Neural cell (in vitro differentiated cells): ENCODE results near the gene QSOX2.

Experiments used
- EP300 ChIP-seq: fragments of 450-650 bp; conservative IDR thresholded peaks from 2 replicates; pipeline ENCODE4 v1.6.1; 2014; ENCODE audit warnings: antibody characterized with exemption, mild to moderate bottlenecking, moderate library complexity; ENCODE audit not compliant: poor library complexity, severe bottlenecking
- EZH2 ChIP-seq: fragments of 200-600, 300-800 bp; shearing (Covaris generic), sonication (generic); IDR thresholded peaks from 2 replicates; pipeline ENCODE4 v1.6.1; 2014; ENCODE audit warnings: antibody characterized with exemption, low read length, borderline replicate concordance, mild to moderate bottlenecking; ENCODE audit not compliant: insufficient read depth, poor library complexity, severe bottlenecking
- TF ChIP-seq, protein P1 (sequence below): fragments of 450-650 bp; IDR thresholded peaks from 2 replicates; pipeline ENCODE4 v1.5.1; 2014; ENCODE audit warnings: antibody characterized with exemption, mild to moderate bottlenecking, moderate library complexity; ENCODE audit not compliant: poor library complexity, severe bottlenecking

GRCh38 chr9:136220017-136220729 is 25.4 kb downstream of the QSOX2 start:
- TF ChIP-seq, protein P1, sequence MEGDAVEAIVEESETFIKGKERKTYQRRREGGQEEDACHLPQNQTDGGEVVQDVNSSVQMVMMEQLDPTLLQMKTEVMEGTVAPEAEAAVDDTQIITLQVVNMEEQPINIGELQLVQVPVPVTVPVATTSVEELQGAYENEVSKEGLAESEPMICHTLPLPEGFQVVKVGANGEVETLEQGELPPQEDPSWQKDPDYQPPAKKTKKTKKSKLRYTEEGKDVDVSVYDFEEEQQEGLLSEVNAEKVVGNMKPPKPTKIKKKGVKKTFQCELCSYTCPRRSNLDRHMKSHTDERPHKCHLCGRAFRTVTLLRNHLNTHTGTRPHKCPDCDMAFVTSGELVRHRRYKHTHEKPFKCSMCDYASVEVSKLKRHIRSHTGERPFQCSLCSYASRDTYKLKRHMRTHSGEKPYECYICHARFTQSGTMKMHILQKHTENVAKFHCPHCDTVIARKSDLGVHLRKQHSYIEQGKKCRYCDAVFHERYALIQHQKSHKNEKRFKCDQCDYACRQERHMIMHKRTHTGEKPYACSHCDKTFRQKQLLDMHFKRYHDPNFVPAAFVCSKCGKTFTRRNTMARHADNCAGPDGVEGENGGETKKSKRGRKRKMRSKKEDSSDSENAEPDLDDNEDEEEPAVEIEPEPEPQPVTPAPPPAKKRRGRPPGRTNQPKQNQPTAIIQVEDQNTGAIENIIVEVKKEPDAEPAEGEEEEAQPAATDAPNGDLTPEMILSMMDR, result no peak
- no peak for TF ChIP-seq EP300
- TF ChIP-seq EZH2, result no peak
